AG04450 (cell line): ENCODE data around the gene BCL10. TPM values are rescaled to one million over a fixed set of nuclear protein-coding genes. Genes with fewer than 3 reads are reported as not detected.
"Not testable (repeated sequence)": the region's sequence is repeated elsewhere in the genome, so short reads cannot be mapped to it uniquely, and the experiment has no call there.

Experiments
- CTCF ChIA-PET: fragments of 300-600, 350-600 bp; formaldehyde crosslinking; extraction: SDS; loops from one replicate; lab custom pipeline; 2022; ENCODE audit warnings: antibody characterized with exemption, inconsistent platforms; lab: Charles Lee
- POLR2A ChIA-PET: fragments of 350-600 bp; formaldehyde crosslinking; extraction: SDS; loops from one replicate; lab custom pipeline; 2021; ENCODE audit warnings: antibody characterized with exemption, inconsistent platforms; lab: Yijun Ruan, JAX
- DNase-seq: peaks from one replicate; pipeline ENCODE4 v3.0.0-alpha.2; 2011; ENCODE audit warnings: low read depth, low spot score
- H3K27ac ChIP-seq: one replicate; pipeline ENCODE4 v1.5.1; 2012; ENCODE audit warnings: low read depth, low read length, control low read depth
- H3K27me3 ChIP-seq: one replicate; pipeline ENCODE4 v1.6.0; 2012; ENCODE audit warnings: low read length; ENCODE audit not compliant: control insufficient read depth, insufficient read depth
- H3K4me3 ChIP-seq: 2 replicates; pipeline ENCODE4 v1.5.1; 2011; ENCODE audit warnings: mild to moderate bottlenecking, low read depth, low read length, control low read depth
- H3K9me3 ChIP-seq: 2 replicates; pipeline ENCODE4 v1.5.1; 2012; ENCODE audit warnings: low read length; ENCODE audit not compliant: control insufficient read depth, insufficient read depth
- polyA plus RNA-seq: library from polyadenylated mRNA; depleted of rRNA; stranded (reverse); fragments of >200 nt; gene quantifications from 2 replicates; pipeline ENCODE4 v1.2.3, GENCODE V29; 2011
- TF ChIP-seq, protein P1 (sequence below): IDR thresholded peaks from 2 replicates; pipeline ENCODE4 v1.5.1; 2011; ENCODE audit warnings: low read depth, low read length, control low read depth, inconsistent platforms

BCL10 gene
- polyA plus RNA-seq, 1 experiment, result 19.4 TPM

DNA sequence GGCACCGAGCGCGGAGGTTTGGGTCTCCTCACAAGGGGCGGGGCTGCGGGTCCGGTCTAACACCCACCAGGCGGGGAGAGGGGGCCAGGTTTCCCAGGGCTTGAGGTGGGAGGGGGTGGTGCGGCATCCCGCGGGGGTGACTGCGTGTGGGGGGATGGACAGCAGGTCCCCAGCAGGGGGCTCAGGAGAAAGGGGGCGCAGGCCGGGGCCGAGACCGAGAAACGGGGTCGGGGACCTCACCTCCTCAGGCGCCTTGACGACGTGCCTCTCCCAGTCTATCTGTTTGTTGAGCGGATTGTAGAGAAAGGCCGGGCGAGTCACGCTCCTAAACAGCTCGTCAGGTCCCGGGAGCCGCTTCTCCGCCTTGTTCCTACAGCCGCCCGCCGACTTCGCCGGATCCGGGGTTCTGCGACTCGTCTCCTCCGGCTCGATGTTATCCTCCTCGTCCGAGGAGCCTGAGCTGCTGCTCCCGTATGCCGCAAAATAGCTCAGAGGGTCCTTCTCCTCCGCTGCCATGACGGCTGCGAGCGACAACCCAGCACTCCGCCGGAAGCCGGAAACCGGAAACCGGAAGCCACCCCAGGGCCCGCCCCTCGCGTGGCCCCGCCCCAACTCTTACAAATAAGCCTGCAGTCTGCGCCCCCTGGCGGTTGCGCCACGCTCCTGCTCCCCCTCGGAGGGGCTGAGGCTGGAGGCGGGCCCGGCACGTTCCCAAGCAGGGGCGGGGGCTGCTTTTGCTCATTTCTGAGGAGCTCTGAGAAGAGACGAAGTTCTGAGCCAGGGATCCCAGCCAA is 17.1 kb downstream of the BCL10 start, which contains the start of gene C1orf52:
Gene C1orf52 (minus strand): TSS at position 545 of the 794 bp plus-strand sequence. CDS start 29 bp downstream, at position 516.
- DNase-seq, result peak; percentile 83
- TF ChIP-seq, protein P1, sequence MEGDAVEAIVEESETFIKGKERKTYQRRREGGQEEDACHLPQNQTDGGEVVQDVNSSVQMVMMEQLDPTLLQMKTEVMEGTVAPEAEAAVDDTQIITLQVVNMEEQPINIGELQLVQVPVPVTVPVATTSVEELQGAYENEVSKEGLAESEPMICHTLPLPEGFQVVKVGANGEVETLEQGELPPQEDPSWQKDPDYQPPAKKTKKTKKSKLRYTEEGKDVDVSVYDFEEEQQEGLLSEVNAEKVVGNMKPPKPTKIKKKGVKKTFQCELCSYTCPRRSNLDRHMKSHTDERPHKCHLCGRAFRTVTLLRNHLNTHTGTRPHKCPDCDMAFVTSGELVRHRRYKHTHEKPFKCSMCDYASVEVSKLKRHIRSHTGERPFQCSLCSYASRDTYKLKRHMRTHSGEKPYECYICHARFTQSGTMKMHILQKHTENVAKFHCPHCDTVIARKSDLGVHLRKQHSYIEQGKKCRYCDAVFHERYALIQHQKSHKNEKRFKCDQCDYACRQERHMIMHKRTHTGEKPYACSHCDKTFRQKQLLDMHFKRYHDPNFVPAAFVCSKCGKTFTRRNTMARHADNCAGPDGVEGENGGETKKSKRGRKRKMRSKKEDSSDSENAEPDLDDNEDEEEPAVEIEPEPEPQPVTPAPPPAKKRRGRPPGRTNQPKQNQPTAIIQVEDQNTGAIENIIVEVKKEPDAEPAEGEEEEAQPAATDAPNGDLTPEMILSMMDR, result peak; percentile 91
- Histone ChIP-seq H3K9me3 (peaks cover 6% of the 10 kb centered on the region; the same call in 1 of the 2 replicates), H3K27ac (peak within 1 kb of the TSS; percentile 42), H3K4me3 (peak within 1 kb of the TSS; percentile 89), H3K27me3 (no peaks in the 10 kb centered on the region)
- ChIA-PET POLR2A (interaction anchor here (0.7 to 1.2 kb wide), 4 partner anchors 17 to 124 kb away, joined by 3 to 8 read pairs (median 3); partner anchors contain the start of gene BCL10), CTCF (interaction anchor here (0.6 to 12.1 kb wide), 96 partner anchors 8 to 1178 kb away, joined by 3 to 350 read pairs (median 4); partner anchors contain the start of gene BCL10)

DNA sequence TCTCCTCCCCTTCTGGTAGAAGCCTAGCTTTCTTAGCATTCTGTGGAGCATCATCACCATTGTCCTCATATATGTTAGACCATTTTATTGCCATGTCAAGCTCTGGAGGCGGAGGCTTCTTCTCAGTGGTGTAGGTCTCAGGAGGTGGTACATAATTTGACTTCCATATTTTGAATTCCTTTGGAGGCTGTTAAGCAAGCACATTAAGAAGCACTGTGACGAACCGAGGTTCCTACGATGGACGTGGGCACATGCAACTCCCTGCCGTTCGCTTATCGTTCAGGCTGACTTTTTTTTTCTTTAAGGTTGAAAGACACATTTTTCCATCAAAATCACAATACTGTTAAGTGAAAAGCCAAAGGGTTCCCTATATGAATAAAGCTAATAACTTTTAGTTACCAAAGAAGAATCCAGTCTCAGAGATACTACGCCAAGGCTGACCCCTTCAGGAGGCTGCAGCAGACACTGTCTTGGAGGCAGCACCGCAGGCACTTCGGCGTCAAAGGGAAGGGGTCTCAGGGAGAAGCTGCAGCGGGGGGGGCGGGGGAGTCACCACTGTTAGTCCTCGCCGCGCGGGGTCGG is 17.8 kb downstream of the BCL10 start:
- POLR2A ChIA-PET, result interaction anchor here (1.0 to 1.2 kb wide), 2 partner anchors 34 to 123 kb away, joined by 3 read pairs; no protein-coding TSS in a partner anchor

DNA sequence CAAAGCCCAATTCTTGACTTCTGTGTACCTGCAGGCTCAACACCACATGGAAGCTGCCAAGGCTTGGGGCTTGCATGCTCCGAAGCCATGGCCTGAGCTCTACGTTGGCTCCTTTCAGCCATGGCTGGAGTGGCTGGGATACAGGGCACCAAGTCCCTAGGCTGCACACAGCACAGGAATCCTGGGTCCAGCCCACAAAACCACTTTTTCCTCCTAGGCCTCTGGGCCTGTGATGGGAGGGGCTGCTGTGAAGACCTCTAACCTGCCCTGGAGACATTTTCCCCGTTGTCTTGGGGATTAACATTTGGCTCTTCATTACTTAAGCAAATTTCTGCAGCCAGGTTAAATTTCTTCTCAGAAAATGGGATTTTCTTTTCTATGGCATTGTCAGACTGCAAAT is 27.4 kb downstream of the BCL10 start:
- POLR2A ChIA-PET, DNase-seq: not testable (repeated sequence)
- CTCF ChIA-PET, result interaction anchor here (1.1 to 3.8 kb wide), 3 partner anchors 9 to 304 kb away, joined by 3 to 17 read pairs (median 11); partner anchors contain the start of gene C1orf52

More for the DNA sequence above, 17.8 kb downstream of the BCL10 start:
- Histone ChIP-seq H3K27ac (no peak overlapping the region), H3K27me3 (no peaks in the 10 kb centered on the region), H3K9me3 (peaks cover 6% of the 10 kb centered on the region; the same call in 1 of the 2 replicates), H3K4me3 (peak overlapping the region; percentile 89)
- TF ChIP-seq, protein P1, result 0 out of 2 replicates have a peak, but pooled peaks have one; percentile 19
- no peak for DNase-seq
- CTCF ChIA-PET, result interaction anchor here (0.6 to 12.1 kb wide), 71 partner anchors 7 to 760 kb away, joined by 3 to 350 read pairs (median 5); partner anchors contain the start of gene BCL10

DNA sequence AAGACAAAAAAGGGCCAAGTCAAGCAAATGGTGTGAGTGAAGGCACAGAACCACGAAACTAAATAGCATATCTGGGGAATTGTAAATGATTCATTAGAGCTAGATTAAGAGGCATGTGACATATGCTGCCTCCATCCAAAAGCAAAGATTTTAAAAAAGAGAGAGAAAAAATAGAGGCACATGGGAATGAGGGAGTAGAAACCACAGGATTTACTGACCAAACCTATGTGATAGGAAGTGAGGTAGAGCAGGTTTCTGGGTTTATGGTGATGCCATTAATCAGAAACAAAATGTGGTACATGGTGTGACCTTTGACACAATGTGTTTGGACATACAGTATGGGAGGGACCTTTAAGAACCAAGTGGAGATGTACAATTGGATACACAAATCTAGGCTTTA is 30.5 kb downstream of the BCL10 start:
- DNase-seq, result no peak
- CTCF ChIA-PET, result interaction anchor here (1.0 to 3.7 kb wide), 4 partner anchors 13 to 301 kb away, joined by 6 to 22 read pairs (median 12); partner anchors contain the start of gene C1orf52
- Histone ChIP-seq H3K4me3 (no peak overlapping the region), H3K9me3 (no peaks in the 10 kb centered on the region; the same call in 1 of the 2 replicates), H3K27me3 (no peaks in the 10 kb centered on the region), H3K27ac (no peak overlapping the region)
- POLR2A ChIA-PET, result no interaction called here
- TF ChIP-seq, protein P1, result no peak

More for the DNA sequence above, 27.4 kb downstream of the BCL10 start:
- H3K4me3 ChIP-seq, H3K27me3 ChIP-seq, H3K9me3 ChIP-seq, H3K27ac ChIP-seq: not testable (repeated sequence)

DNA sequence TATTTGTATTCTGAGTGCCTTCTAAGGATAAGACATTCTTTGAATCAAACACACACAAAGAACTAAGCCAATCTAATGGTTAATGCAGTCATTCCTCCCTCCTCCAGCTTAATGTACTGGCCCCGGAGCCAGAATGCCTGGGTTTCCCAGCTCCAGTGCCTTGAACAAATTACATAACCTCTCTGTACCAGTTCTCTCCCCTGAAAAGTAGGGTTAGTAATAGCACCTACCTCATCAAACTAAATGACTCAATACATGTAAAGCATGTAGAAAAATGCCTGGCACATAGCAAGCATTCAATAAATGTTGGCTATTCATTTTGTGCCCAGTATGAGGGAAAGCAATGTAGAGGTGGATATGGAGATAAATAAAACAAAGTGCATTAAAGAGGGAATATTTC is 31.0 kb downstream of the BCL10 start:
- Histone ChIP-seq H3K27me3 (no peaks in the 10 kb centered on the region), H3K9me3 (no peaks in the 10 kb centered on the region; the same call in 1 of the 2 replicates), H3K27ac (no peak overlapping the region), H3K4me3 (no peak overlapping the region)
- POLR2A ChIA-PET, result no interaction called here
- TF ChIP-seq, protein P1, result no peak
- CTCF ChIA-PET, result interaction anchor here (0.5 to 3.7 kb wide), 6 partner anchors 9 to 301 kb away, joined by 3 to 37 read pairs (median 10); partner anchors contain the start of gene C1orf52
- DNase-seq, result no peak
